ENCODE results near the gene DTNBP1.

DTNBP1 gene

DNA sequence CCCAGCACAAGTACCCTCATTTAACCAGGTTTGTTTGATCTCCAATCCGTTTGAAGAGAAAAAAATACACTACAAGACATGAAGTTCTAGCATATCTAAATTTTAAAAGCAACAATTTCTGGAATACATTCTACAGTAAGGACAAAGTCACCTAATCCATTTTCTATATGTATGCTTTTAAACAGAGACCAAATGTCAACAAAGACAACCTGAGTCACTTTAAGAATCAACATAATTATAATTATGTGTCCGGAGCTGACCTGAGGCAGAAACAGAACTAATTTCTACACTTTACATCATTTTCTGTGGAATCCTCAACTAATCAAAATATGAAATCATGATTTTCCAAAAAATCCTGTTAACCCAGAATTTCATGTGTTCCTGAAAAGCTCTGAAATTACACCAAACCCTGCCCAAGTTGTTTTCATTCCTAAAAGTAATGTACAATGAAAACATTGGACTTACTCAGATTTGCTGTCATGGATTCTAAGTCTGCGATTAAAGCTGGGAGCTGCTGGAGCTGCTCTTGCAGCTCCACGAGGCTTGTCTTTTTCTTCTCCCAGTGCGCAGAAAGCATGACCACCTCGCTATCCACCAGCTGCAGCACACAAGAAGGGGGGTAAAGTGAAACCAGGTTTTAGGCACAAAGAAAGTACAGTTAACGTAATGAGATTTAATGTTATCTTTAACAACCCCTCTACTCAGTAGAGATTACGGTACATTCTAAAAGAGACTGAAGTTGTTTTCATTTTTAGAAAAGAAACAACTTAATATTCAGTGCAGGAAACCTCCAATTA lies 35.8 kb downstream of the DTNBP1 start:
- no peak overlapping the region for H3K4me3 ChIP-seq (ENCODE audit: low read depth, low read length)

DNA sequence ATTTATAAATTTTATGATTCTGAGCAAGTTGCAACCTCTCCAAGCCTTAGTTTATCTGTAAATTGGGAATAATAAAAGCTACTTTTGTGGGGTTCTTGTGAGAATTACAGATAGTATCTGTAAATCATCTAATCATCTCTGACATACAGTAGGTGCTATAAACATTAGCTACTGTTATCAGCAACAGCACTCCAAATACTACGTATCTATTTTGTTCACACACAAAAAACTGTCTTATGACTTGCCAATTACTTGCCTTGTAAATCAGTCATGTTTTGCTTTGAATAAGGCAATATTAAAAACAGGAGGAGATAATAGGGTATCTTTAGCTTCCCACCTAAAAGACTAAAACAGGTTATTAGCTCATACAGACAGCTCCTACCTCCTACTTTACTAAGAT lies 36.7 kb downstream of the DTNBP1 start:
- no peak overlapping the region for H3K4me3 ChIP-seq (ENCODE audit: low read depth, low read length)

DNA sequence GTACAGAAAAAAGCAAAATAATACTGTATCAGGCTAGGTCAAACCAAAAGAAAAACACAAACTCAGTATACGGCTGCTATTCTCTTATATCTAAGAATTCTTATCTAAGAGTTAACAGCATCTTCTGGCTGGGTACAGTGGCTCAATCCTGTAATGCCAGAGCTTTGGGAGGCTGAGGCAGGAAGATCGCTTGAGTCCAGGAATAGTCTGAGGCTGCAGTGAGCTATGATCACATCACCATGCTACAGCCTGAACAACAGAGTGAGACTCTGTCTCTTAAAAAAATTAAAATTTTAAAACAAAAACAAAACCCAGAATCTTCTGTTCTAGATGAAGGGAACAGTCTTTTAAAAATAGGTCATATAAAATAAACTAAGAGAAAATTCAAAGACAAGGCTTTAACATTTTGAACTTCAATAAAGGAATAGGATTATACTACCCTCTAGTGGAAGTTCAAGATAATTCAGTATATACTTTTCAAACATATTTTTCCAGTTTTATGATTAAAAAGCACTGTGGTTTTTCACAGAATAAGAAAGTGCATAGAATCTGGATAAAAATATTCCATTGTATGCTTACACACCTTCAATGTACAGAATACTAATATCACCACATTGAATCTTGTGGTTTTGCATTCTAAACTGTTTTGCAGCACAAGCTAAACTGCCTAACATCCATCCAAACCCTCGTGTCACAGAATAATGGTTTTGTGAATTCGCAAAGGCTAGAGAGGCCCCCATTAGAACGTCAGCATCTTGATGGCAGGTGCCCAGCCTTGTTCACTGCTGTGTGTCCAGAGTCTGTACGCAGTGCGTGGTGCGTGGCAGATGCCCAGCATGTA lies 39.3 kb downstream of the DTNBP1 start:
- H3K4me3 ChIP-seq (ENCODE audit: low read depth, low read length): no peak overlapping the region

DNA sequence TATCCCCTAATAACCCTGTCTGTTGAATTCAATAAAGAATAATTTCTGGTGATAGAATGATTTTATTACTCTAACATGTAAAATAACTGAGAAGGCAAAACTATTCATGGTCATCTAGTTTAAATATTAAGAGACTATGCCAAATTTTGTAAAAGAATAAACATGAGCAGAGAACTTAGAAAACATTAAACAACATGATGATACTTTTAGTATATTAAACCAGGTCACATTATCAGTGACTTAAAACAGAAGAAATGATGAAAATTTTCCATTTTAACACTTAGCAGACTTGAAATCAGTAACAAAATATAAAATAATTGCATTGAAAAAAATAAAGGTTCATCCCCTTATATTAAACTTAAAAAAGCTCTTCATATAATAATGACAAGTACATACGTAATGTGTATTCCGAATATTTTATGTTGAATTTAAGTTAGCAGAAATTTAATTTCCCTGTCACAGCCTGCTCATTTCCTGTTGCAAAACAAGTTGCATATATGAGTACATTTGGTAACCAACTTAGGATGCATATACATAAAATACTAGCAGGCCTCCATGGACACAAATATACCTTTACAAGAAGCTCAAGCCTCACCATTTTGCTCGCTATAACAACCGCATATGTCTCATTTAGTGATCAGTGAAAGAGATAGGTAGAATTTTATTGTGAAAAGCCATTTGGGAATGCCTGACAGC lies 40.6 kb downstream of the DTNBP1 start:
- H3K4me3 ChIP-seq (ENCODE audit: low read depth, low read length): no peak overlapping the region

DNA sequence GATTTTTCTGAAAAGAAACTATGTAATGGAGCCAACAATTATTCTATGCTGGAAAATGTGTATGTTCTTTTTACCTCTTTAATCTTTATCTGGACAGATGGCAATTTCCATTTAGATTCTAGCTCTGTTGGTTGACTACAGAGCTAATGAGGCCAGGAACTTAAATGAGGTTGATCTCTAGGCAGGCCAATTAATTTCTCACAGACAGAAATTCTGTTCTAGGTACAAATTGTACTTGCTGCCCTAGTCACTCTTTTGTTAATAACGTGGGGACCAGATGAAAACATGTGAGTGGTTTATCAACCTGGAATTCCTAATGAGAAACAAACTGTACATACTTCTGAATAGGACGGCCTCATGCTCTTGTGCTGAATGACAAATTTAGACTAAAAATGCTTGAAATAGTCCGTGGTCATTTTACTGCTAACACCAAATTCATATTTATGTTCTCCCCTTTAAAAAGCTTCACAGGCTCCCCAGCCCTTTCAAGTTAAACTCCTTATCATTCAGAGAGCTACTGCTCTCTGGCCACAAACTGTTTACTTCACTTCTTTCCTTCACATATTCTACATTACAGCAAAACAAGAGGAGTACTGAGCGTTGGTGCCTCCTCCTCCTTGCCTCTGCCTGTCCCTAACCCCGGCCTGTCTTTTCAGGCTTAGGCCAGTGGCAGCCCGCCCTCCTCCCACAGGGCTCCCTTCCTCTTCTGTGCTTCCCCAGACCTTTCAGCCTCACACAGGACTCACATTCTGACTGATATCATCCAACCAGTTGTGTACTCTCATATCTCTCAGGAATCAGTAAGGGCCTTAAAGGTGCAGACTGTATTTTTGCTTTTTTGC lies 41.4 kb downstream of the DTNBP1 start:
- H3K4me3 ChIP-seq (ENCODE audit: low read depth, low read length): no peak overlapping the region

DNA sequence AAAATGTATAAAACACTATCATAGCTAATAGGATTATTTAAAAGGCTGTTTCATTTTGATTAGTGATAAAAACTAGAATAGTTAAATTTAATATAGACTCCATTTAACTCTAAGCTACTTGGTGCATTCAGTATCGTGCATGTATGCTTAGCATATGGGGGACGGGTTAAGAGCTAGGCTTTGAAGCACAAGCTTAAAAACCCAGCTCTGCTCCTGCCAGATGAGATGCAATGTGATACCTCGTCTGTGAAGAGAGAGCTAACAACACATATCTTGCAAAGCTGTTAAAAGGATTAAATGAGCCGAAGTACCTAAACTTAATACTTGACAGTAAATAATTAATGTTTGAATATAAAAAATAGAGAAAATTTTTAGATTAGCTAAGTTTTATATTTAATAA lies 42.2 kb downstream of the DTNBP1 start:
- no peak overlapping the region for H3K4me3 ChIP-seq (ENCODE audit: low read depth, low read length)

DNA sequence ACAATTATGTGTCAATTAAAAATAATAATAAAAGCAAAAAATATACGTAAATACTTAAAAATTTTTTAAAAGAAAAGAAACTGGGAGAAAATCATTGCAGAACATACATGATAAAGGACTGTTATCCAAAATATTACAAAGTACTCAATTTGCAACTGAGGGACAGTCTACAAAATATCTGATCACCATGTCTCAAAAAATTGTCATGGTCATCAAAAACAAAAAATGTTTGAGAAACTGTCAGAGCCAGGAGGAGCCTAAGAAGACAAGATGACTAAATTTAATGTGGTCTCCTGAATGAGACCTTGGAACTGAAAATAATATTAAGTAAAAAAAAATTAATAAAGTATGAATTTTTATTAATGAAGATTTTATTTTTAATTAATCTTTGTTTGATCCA lies 43.5 kb downstream of the DTNBP1 start:
- H3K4me3 ChIP-seq (ENCODE audit: low read depth, low read length): no peak overlapping the region

DNA sequence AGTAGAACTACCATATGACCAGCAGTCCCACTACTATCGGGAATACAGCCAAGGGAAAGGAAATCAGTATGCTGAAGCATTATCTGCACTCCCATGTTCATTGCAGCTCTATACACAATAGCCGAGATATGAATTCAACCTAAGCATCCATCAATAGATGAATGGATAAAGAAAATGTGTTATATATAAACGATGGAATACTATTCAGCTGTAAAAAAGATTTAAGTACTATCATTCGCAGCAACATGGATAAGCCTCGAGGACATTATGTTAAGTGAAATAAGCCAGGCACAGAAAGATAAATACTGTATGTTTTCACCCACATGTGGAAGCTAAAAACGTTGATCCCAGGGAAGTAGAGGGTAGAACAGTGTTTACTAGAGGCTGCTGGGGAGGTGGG lies 44.1 kb downstream of the DTNBP1 start:
- no peak overlapping the region for H3K4me3 ChIP-seq (ENCODE audit: low read depth, low read length)

DNA sequence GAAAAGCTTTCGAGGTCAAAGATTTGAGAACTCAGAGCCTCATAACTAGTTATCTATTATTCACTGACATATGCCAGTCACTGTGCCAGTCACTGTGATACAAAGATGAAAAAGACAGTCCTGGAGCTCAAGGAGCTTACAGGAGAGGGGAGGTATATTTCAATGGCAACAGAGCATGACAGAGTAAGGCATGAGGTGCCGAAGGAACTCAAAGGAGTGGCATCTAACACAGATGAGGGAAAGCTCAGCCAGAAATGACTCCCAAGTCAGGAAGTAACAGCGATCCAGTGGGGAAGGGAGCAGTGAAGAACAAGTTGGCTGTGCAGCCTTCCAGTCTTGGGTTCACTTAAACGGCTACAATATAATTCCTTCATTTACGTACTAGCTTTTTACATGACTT lies 46.6 kb downstream of the DTNBP1 start:
- H3K4me3 ChIP-seq (ENCODE audit: low read depth, low read length): no peak overlapping the region

DNA sequence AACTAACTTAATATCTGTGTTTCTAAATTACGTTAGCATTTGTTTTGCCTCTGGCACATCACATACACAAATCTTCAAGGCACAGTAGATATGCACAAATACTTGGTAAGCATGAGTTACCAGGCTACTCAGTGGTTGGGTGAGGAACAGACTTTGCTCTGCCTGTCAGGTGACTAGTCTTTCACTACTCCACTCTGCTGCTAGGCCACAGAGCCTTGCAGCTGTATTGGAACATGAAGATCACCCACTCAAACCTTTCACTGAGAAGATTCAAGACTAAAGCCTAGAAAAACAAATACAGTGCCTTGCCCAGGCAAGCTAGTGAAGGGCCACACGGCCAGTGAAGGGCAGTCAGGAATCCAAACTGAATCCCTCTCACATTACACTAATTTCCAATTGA lies 47.0 kb downstream of the DTNBP1 start:
- no peak overlapping the region for H3K4me3 ChIP-seq (ENCODE audit: low read depth, low read length)

DNA sequence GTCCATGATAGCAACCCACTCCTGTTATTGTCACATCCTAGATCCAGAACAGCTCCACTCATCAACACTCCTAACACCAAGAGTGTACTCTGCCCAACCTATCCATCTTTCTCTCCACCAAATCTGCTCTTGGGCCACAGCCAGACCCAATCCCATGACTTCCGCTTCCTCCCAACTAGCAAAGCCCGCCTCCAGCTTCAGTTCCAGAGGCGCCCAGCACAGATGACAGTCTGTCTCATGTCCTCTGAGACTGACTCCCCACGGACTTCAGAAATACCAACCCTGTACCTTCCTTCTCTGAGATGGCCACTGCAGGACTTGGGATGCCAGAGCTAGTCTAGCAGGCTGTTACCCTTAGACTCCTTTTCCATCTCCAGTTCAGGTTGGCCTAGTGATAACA lies 48.6 kb downstream of the DTNBP1 start:
- no peak overlapping the region for H3K4me3 ChIP-seq (ENCODE audit: low read depth, low read length)

DNA sequence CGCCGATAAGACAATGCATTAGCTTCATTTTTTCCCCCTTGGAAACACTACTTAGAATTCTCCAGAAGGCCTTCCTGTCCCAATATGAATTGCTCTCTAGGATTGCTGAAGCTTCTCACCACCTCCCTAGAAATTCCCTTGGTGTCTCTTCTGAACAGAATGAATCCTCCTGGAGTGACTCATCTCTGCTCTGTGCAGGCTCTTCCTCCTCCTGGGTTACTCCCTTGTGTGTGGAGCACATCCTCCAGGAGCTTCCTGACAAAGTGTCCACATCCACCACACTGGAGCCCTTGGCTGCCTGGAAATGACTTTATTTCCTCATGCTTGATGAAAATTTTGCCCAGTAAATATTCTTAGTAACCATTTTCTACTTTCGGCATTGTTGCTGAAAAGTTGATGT lies 54.4 kb downstream of the DTNBP1 start:
- no peak overlapping the region for H3K4me3 ChIP-seq (ENCODE audit: low read depth, low read length)

DNA sequence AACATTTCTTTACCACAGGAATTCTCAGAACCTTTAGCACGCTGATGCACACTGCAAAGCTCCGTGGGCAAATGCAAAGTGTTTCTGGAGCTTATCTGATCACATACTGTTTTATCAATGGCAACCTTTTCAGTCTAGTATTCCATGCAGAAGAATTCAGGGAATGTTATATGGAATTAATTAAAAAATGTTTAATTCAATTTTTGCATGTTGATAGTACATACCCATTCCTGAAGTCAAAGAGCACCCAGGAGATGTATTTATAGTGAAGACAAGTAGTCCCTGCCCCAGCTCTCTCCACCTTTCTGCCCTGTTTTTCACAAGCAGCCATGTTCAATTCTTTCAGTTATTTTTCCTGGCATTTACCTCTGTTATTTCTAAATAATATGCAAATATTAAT lies 55.2 kb downstream of the DTNBP1 start:
- H3K4me3 ChIP-seq (ENCODE audit: low read depth, low read length): no peak overlapping the region

DNA sequence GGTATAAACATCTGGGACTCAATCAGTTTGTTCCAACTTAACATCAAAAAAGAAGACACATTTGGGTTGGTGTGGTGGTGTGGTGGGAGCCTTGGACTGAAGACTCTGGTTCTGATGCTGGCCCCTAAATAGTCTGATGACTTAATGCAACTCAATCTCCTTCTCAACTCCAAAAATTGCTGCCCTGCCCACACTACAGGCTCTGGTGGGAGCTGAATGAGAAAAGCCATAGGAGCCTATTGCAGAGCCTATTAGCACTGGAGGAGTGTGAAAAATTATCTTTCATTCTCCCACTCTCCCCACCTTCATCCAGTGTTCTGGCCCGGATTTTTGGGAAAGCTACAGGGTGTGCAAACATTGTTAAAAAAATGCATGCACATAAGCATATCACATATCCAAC lies 56.5 kb downstream of the DTNBP1 start:
- H3K4me3 ChIP-seq (ENCODE audit: low read depth, low read length): no peak overlapping the region

DNA sequence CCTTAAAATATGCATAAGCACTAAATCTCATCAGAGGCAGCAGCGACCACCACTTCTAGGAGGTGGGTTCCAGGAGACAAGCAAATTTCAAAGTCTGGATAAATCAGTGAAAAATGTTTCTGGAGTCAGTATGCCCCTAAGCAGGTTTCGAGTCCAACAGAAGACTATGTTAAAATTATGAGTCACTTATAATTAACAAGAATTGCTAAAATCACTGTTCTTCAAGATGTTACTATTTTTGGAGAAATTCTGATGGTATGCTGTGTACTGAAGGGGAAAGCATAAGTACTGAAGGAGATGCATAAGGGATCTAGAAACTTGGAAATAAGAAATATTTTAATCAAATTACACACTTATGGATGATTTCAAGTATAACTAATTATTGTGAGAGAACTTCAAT lies 58.0 kb downstream of the DTNBP1 start:
- no peak overlapping the region for H3K4me3 ChIP-seq (ENCODE audit: low read depth, low read length)

DNA sequence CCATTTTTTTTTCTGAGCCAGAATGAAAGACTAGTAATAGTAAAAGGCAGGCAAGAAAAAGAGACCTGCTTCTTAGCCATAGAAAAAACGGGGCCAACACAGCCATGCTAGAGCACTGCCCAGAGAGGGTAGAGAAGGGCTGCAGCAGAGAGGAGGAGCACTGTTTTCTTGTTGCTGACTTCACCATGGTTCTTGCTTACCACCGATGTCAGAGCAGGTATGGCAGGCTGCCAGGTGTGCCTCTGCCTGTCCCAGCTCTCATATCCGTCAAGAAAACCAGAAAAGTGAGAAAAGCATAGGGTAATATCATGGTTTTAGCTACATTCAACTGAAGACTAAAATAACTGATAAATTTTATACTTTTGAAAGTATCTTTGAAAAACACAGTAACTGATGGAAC lies 60.7 kb downstream of the DTNBP1 start:
- H3K4me3 ChIP-seq (ENCODE audit: low read depth, low read length): no peak overlapping the region

DNA sequence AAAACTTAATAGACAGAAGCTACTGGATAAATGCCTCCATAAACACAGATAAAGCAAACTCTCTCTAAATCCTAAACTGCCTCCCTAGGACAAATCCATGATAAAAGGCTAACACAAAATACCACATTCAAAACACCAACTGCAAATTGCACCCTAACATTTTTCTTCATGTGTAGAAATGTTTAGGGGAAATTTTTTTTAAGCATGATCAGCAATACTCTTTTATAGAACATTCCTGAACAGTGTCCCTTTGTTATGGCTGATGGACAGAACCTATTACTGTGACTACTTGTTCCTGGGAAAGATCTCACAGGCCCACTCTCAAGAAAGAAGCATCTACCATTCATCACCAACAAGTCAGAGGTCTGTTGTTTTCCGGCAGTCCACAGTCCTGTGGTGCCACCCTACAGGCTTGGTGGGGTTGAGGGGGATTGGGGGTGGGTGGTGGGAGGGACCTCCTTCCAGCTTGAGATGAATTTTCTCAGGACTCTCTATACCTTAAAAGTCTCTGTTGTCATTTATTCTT lies 64.5 kb downstream of the DTNBP1 start:
- H3K4me3 ChIP-seq (ENCODE audit: low read depth, low read length): no peak overlapping the region

DNA sequence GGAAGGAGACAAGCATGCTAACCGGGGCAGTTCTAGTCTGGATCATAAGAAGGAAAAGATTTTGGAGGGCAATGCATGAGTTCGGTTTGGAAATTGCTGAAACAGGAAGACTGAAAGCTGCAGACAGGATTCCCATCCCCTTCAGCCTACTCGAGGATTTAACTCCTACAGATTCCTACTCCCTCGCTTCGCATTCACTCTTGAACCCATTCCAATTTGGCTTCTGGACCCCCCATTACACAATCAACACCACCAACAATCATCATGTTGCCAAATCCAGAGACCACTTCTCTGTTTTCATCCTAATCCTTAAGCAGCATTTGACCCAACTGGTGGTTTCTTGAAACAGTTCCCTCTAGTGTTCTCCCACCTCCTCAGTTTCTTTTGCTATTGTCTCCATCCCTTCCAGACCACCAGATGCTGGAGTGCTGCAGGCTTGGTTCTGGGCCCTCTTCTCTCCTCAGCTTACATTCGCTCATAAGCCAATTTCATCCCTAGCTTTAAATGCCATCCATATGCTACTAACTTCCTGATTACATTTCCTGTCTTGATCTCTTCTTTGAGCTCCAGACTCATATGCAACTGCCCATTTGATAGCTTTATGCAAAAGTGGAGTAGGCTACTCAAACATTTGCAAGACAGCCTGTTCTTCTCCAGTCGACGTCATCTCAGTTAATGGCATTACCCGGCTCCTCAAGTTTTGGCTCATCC lies 66.5 kb downstream of the DTNBP1 start:
- no peak overlapping the region for H3K4me3 ChIP-seq (ENCODE audit: low read depth, low read length)

DNA sequence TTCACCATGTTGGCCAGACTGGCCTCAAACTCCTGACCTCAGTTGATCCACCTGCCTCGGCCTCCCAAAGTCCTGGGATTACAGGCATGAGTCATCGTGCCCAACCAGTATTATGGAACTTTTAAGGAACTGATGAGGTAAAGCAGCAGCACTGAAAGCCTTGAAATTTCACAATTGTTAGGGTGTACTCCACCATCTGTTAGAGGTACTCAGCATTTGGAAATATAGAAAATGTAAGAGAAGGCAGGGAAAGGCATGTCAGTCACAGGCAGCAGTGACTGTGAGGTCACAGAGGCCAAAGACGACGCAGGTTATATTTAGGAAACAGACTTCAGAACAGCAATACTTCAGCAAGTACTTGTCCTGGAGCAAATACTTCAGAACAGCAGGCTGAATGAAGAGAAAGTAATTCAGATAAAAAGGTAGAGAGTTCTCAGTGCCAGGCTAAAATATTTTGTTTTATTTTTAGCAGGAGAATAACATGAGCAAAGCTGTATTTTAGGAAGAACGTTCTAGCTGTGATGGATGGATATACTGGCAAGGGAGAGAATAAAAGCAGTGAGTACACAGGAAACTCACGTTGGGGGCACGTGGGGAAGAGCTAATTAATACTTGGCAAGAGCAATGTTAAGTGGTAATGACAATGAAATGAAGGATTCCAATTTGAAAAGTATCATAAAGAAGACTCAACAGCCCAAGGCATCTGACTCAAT lies 67.2 kb downstream of the DTNBP1 start:
- no peak overlapping the region for H3K4me3 ChIP-seq (ENCODE audit: low read depth, low read length)
